Lower leg skin (tissue), 4 donors: Measurements from ENCODE around the gene TRMU. TPM values are rescaled to one million over a fixed set of nuclear protein-coding genes. Genes with fewer than 3 reads are reported as not detected.

Experiments
- DNase-seq, 2 donors: peaks; one replicate each; pipeline ENCODE4 v3.0.0-alpha.2; 2019; ENCODE audit warnings: low spot score in 2 of 2
- H3K4me3 ChIP-seq: fragments of 200-600 bp; sonication (generic); 2 replicates; pipeline ENCODE4 v1.5.1; 2017; ENCODE audit warnings: mild to moderate bottlenecking, low read depth; ENCODE audit not compliant: poor library complexity, severe bottlenecking
- CTCF ChIP-seq, 3 donors: fragments of 450-650 bp; IDR thresholded peaks; one replicate each; pipeline ENCODE4 v1.5.1; 2016; ENCODE audit warnings: antibody characterized with exemption in 3 of 3, mild to moderate bottlenecking in 3 of 3, moderate library complexity in 2 of 3
- POLR2A ChIP-seq, 2 donors: fragments of 450-650 bp; IDR thresholded peaks; one replicate each; pipeline ENCODE4 v1.6.1; 2016 to 2017; ENCODE audit warnings: antibody characterized with exemption in 2 of 2, mild to moderate bottlenecking in 1 of 2, moderate library complexity in 1 of 2
- whole genome bisulfite sequencing, 2 donors: methylation state at CpG; one replicate each; pipeline ENCODE4 v1.1.5; 2018; 5-methylcytosine and 5-hydroxymethylcytosine counted together
- intact Hi-C: fragments of 100-400 bp; cut with DNase I; formaldehyde crosslinking; loops from one replicate; pipeline ENCODE4 v1.15.0; 2023; ENCODE audit warnings: low total_unique reads
- total RNA-seq, 4 donors: library from RNA; depleted of rRNA; stranded (reverse); fragments of >200 nt; gene quantifications; one replicate each; pipeline ENCODE4 v1.1.0, GENCODE V29; 2016

Gene TRMU
- total RNA-seq, 4 donors from 2014 or later = 26.8 to 43.5 (median 32.7) TPM

DNA sequence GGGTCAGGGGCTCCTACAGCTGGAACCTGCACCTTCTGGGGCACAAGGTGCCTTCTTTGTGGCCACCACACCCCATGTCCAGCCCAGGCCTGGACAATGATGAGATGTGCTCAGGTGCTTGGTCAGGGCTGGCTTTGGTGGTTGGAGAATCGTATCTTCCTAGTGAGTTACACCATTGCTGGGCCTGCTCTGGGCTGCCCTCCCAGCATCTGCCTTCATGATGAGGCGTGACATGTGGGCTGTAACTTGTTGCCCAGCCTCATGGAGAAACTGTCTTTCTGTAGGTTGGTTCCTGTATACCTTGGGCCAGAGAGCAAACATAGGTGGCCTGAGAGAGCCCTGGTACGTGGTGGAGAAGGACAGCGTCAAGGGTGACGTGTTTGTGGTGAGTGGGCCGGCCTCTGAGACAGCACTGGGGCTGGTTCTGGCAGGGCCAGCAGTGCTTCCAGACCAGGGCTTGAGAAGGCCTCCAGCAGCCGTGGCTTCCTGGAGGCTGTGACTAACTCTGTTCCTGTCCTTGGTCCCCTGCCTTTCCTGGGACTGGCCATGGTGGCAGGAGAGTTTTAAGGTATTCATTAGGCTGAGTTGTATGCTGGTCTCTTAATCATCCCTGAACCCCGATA is 18.1 kb downstream of the TRMU start:
- intact Hi-C loops = no loop called here
- no peak overlapping the region for H3K4me3 ChIP-seq
- DNase-seq = no peak
- 84 to 89% methylated on average over 8 of the region's 8 CpGs for WGBS, 2 donors
- no peak for TF ChIP-seq CTCF (IDR thresholded peaks at IDR 0.05)
- TF ChIP-seq POLR2A (IDR thresholded peaks at IDR 0.05) = no peak

DNA sequence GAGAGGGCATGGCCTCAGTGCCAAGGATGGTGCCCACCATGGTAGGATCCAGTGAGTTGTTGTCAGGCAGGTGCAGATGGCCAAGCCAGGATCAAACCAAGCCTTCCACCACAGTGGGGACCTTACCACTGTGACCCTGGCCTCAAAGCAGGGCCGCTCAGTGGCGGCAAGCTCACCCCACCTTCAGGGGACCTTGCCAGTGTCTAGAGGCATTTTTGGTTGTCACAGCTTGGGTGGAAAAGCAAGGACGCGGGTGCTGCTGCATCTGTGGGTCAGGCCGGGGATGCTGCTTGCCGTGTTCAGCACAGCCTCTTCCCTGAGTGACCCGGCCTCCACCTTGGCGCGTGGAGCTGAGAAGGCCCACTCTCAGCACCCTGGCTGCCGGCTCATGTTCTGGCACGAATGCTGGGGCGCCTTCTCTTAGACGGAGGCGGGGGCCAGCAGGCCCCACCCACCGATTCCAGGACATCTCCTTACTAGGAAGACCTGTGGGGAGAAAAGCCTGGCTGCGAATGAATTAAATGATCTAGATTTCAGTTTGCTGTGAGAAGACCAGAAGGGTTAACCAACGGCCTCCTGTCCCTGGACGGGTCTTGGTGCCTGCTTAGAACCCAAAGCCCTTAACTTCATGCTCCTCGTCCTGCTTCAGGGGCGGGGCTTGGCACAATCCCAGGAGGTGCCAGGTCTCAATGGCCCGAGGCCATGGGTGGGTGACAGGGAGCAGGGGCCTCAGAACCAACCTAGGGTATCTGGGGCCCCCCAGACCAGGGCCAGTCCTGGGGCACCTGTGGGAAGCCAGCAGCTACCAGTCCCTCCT is 18.9 kb downstream of the TRMU start:
- no peak for DNase-seq
- 67 to 69% methylated on average over 16 to 21 of the region's 21 CpGs for WGBS, 2 donors
- no peak overlapping the region for H3K4me3 ChIP-seq
- TF ChIP-seq POLR2A (IDR thresholded peaks at IDR 0.05) (no peak), CTCF (IDR thresholded peaks at IDR 0.05) (no peak)
- intact Hi-C loops = no loop called here

DNA sequence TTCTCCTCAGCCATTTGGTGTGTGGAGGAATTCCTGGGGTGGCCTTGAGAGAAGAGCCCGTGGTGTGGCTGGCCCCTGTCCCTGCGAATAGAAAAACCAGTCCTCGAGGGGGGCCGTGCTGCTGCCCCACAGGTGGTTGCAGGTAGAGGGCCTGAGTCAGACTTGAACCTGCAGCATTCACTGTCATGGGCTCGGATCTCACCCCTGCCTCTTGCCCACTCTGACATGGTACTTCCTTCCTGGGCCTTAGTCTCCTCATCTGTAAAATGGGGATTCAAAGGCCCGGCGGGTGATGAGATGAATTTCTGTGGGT is 19.4 kb downstream of the TRMU start:
- WGBS, 2 donors = 82 to 90% methylated on average over 7 of the region's 7 CpGs
- intact Hi-C loops = no loop called here
- no peak for DNase-seq
- TF ChIP-seq POLR2A (IDR thresholded peaks at IDR 0.05) = no peak
- TF ChIP-seq CTCF (IDR thresholded peaks at IDR 0.05) = no peak
- H3K4me3 ChIP-seq = no peak overlapping the region

DNA sequence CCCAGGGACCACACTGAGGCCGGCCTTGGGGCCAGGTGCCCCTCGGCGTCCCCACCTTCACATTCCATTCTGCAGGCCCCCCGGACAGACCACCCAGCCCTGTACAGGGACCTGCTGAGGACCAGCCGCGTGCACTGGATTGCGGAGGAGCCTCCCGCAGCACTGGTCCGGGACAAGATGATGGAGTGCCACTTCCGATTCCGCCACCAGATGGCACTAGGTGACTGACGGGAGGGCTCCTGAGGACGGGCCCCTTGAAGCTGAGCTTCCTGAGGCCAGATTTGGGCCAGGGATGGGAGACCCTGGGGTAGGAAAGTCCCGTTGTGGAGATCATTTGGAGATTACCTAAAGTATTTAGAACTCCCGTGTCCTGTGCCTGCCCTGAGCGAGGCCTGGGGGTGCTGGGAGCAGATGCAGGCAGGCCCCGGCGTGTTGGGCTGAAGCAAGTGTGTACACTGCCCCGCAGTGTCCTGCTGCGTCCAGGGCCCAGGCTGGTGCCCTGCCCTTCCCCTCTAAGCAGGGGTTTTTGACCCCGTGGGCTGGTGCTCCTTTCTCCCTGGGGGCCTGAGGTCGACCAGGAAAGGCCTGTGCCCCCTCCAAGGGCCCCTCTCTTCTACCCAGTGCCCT is 20.0 kb downstream of the TRMU start:
- intact Hi-C loops = no loop called here
- no peak for TF ChIP-seq POLR2A (IDR thresholded peaks at IDR 0.05)
- no peak for TF ChIP-seq CTCF (IDR thresholded peaks at IDR 0.05)
- 40 to 47% methylated on average over 15 to 22 of the region's 22 CpGs for WGBS, 2 donors
- no peak overlapping the region for H3K4me3 ChIP-seq
- no peak for DNase-seq

DNA sequence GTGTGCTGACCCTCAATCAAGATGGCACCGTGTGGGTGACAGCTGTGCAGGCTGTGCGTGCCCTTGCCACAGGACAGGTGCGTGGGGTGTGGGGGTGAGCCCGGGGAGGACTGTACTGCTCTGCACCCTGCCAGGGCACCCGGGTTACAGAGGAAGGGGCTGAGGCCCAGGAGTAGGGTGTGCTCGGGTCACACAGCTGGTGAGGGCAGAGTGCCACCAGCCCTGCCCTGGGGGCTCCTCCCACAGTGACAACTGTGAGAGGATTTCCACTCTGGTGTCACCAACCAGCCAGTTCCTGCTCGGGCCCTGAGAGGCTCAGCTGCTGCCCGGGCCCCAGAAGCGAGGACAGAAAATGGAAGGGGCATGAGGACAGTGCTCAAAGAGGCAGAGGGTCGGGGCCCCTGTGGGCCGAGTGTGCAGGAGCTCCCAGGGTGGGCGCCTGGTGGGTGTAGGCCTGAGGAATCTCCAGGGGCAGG is 20.5 kb downstream of the TRMU start:
- DNase-seq = no peak
- intact Hi-C loops = no loop called here
- WGBS, 2 donors = 73 to 83% methylated on average over 11 of the region's 12 CpGs
- H3K4me3 ChIP-seq = no peak overlapping the region
- no peak for TF ChIP-seq POLR2A (IDR thresholded peaks at IDR 0.05)
- no peak for TF ChIP-seq CTCF (IDR thresholded peaks at IDR 0.05)
